A549 (cell line): ENCODE measurements around the gene CENPV. TPM values are rescaled to one million over a fixed set of nuclear protein-coding genes. Genes with fewer than 3 reads are reported as not detected.

ENCODE experiments used
- CBX2 ChIP-seq: fragments of 200-600 bp; sonication (generic); IDR thresholded peaks from 2 replicates; pipeline ENCODE4 v1.6.1; 2016; ENCODE audit warnings: low read depth, mild to moderate bottlenecking, borderline replicate concordance
- CBX8 ChIP-seq: fragments of 200-600 bp; sonication (generic); IDR thresholded peaks from 2 replicates; pipeline ENCODE4 v1.6.1; 2016
- CEBPB ChIP-seq, 2 experiments: fragments of >200 bp in 1 of 2; sonication (Bioruptor Twin) in 1 of 2; formaldehyde crosslinking in 1 of 2; IDR thresholded peaks; 2 replicates each; pipeline ENCODE4 v1.6.1; 2012 to 2016
- CHD2 ChIP-seq: fragments of 150-350 bp; IDR thresholded peaks from 2 replicates; pipeline ENCODE4 v1.6.1; 2014; ENCODE audit warnings: low read length; ENCODE audit not compliant: partially characterized antibody
- EHF ChIP-seq: fragments of 250-450 bp; sonication (Bioruptor Pico); IDR thresholded peaks from 2 replicates; pipeline ENCODE4 v1.5.0; 2020; ENCODE audit warnings: mild to moderate bottlenecking
- ESRRA ChIP-seq: fragments of 150-350 bp; IDR thresholded peaks from 2 replicates; pipeline ENCODE4 v1.6.1; 2014; ENCODE audit warnings: mild to moderate bottlenecking, low read length, borderline replicate concordance
- FOSB ChIP-seq: fragments of 250-450 bp; sonication (Bioruptor Pico); IDR thresholded peaks from 2 replicates; pipeline ENCODE4 v1.5.0; 2020; ENCODE audit warnings: mild to moderate bottlenecking, moderate library complexity
- FOXS1 ChIP-seq: fragments of 250-450 bp; sonication (Bioruptor Pico); IDR thresholded peaks from 2 replicates; pipeline ENCODE4 v1.5.0; 2020; ENCODE audit warnings: mild to moderate bottlenecking, moderate library complexity
- HMGXB4 ChIP-seq: fragments of 250-450 bp; sonication (Bioruptor Pico); IDR thresholded peaks from 2 replicates; pipeline ENCODE4 v1.5.0; 2021; ENCODE audit warnings: mild to moderate bottlenecking, moderate library complexity, borderline replicate concordance
- HOXB5 ChIP-seq: fragments of 250-450 bp; sonication (Bioruptor Pico); IDR thresholded peaks from 2 replicates; pipeline ENCODE4 v1.5.0; 2020; ENCODE audit warnings: mild to moderate bottlenecking, moderate library complexity
- JUN ChIP-seq, 2 experiments: fragments of >200 bp; sonication (Bioruptor Twin); formaldehyde crosslinking; IDR thresholded peaks; 2 replicates in 1 of 2; 3 replicates in 1 of 2; pipeline ENCODE4 v1.6.1; 2016 to 2017
- KDM1A ChIP-seq: fragments of 200-600 bp; sonication (generic); IDR thresholded peaks from 2 replicates; pipeline ENCODE4 v1.6.1; 2016; ENCODE audit warnings: low read depth, mild to moderate bottlenecking
- KDM5A ChIP-seq: fragments of 200-600 bp; sonication (generic); IDR thresholded peaks from 2 replicates; pipeline ENCODE4 v1.6.1; 2016; ENCODE audit warnings: antibody characterized with exemption, mild to moderate bottlenecking
- MAZ ChIP-seq: fragments of 150-350 bp; IDR thresholded peaks from 2 replicates; pipeline ENCODE4 v1.6.1; 2014; ENCODE audit warnings: antibody characterized with exemption, low read depth, low read length, borderline replicate concordance
- NR3C1 ChIP-seq: fragments of >200 bp; sonication (Bioruptor Twin); formaldehyde crosslinking; IDR thresholded peaks from 3 replicates; pipeline ENCODE4 v1.6.1; 2017
- POLR2A ChIP-seq: IDR thresholded peaks from 2 replicates; pipeline ENCODE4 v1.6.1; 2012; ENCODE audit warnings: mild to moderate bottlenecking, low read length
- RAD21 ChIP-seq, 2 experiments: fragments of >200 bp in 1 of 2; sonication (Bioruptor Twin) in 1 of 2; formaldehyde crosslinking in 1 of 2; IDR thresholded peaks in 1 of 2; conservative IDR thresholded peaks in 1 of 2; 2 replicates in 1 of 2; 3 replicates in 1 of 2; pipeline ENCODE4 v1.6.1; 2012 to 2018; ENCODE audit warnings: inconsistent platforms in 1 of 2
- RARB ChIP-seq: fragments of 250-450 bp; sonication (Bioruptor Pico); IDR thresholded peaks from 2 replicates; pipeline ENCODE4 v1.8.0; 2021; ENCODE audit warnings: mild to moderate bottlenecking, moderate library complexity
- RFX5 ChIP-seq: fragments of 450-650 bp; IDR thresholded peaks from 2 replicates; pipeline ENCODE4 v1.7.1; 2014; ENCODE audit warnings: antibody characterized with exemption, mild to moderate bottlenecking, moderate library complexity
- SREBF2 ChIP-seq: fragments of 450-650 bp; IDR thresholded peaks from 2 replicates; pipeline ENCODE4 v1.6.1; 2014; ENCODE audit warnings: mild to moderate bottlenecking, moderate library complexity
- TFCP2L1 ChIP-seq: fragments of 250-450 bp; sonication (Bioruptor Pico); IDR thresholded peaks from 2 replicates; pipeline ENCODE4 v1.5.0; 2021; ENCODE audit warnings: mild to moderate bottlenecking
- TP53 ChIP-seq: fragments of 250-450 bp; sonication (Bioruptor Pico); IDR thresholded peaks from 2 replicates; pipeline ENCODE4 v1.5.0; 2021; ENCODE audit warnings: mild to moderate bottlenecking, moderate library complexity
- USF2 ChIP-seq: fragments of 450-650 bp; IDR thresholded peaks from 2 replicates; pipeline ENCODE4 v1.6.1; 2014; ENCODE audit warnings: antibody characterized with exemption
- ZFP36 ChIP-seq: fragments of 450-650 bp; IDR thresholded peaks from 2 replicates; pipeline ENCODE4 v1.6.1; 2014; ENCODE audit warnings: borderline replicate concordance; ENCODE audit not compliant: partially characterized antibody
- ZSCAN20 ChIP-seq: fragments of 250-450 bp; sonication (Bioruptor Pico); IDR thresholded peaks from 2 replicates; pipeline ENCODE4 v1.8.0; 2022; ENCODE audit warnings: mild to moderate bottlenecking, moderate library complexity
- polyA plus RNA-seq, 4 experiments: library from polyadenylated mRNA; depleted of rRNA in 3 of 4; stranded (reverse); fragments of >200 nt; fragmentation: RNase III in 1 of 4; extraction: RNeasy Plus Mini Kit Qiagen cat#74134 plus additional on column Dnase treatment in 1 of 4; gene quantifications; 2 replicates in 3 of 4; 3 replicates in 1 of 4; pipeline ENCODE4 v1.2.3, GENCODE V29; 2011 to 2017
- TF ChIP-seq, protein P1 (sequence below): fragments of 250-450 bp; sonication (Bioruptor Pico); IDR thresholded peaks from 2 replicates; pipeline ENCODE4 v1.5.0; 2020; ENCODE audit warnings: low read depth, mild to moderate bottlenecking, moderate library complexity
- TF ChIP-seq, protein P2 (sequence below): IDR thresholded peaks from 2 replicates; pipeline ENCODE4 v1.6.1; 2012

The CENPV gene
- polyA plus RNA-seq, 2 of the 4 experiments (the other 2 are of a cell fraction) = 112 to 202 TPM

- TF ChIP-seq, protein P1, sequence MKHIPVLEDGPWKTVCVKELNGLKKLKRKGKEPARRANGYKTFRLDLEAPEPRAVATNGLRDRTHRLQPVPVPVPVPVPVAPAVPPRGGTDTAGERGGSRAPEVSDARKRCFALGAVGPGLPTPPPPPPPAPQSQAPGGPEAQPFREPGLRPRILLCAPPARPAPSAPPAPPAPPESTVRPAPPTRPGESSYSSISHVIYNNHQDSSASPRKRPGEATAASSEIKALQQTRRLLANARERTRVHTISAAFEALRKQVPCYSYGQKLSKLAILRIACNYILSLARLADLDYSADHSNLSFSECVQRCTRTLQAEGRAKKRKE = peak; percentile 66; the same call in 1 of the 2 replicates
- TF ChIP-seq ESRRA (peak; percentile 19; the same call in 1 of the 2 replicates), TFCP2L1 (peak; percentile 96), HOXB5 (peak; percentile 82), RAD21 (conservative IDR thresholded peaks at IDR 0.05 in 1 of 2, IDR thresholded peaks at IDR 0.05 in 1 of 2) (no peak), FOXS1 (CRISPR knock-in tag) (no peak), RARB (CRISPR knock-in tag) (peak; percentile 60), MAZ (peak; percentile 80; the same call in 1 of the 2 replicates), HMGXB4 (peak; percentile 87), EHF (CRISPR knock-in tag) (no peak; the same call in 1 of the 2 replicates), RFX5 (peak; percentile 97), CBX8 (no peak), SREBF2 (no peak), NR3C1 (no peak), JUN (IDR thresholded peaks at IDR 0.05) (peak; percentile 99 to 100), KDM1A (no peak), TP53 (CRISPR knock-in tag) (peak; percentile 86), ZFP36 (peak; percentile 16), KDM5A (no peak), CEBPB (IDR thresholded peaks at IDR 0.05) (peak; percentile 98 to 99), POLR2A (peak; percentile 100), USF2 (no peak), CHD2 (peak; percentile 87), FOSB (peak; percentile 96), CBX2 (no peak), ZSCAN20 (peak; percentile 78)
- TF ChIP-seq, protein P2, sequence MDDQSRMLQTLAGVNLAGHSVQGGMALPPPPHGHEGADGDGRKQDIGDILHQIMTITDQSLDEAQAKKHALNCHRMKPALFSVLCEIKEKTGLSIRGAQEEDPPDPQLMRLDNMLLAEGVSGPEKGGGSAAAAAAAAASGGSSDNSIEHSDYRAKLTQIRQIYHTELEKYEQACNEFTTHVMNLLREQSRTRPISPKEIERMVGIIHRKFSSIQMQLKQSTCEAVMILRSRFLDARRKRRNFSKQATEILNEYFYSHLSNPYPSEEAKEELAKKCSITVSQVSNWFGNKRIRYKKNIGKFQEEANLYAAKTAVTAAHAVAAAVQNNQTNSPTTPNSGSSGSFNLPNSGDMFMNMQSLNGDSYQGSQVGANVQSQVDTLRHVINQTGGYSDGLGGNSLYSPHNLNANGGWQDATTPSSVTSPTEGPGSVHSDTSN = peak; percentile 98
Measured at GRCh38 chr17:16380640-16381495, 27.6 kb upstream of the CENPV start, which contains the start of gene UBB (continued).
